ENCODE measurements around the gene FAM177B. TPM values are rescaled to one million over a fixed set of nuclear protein-coding genes. Genes with fewer than 3 reads are reported as not detected.

The FAM177B gene
- total RNA-seq, 1 donor from 2014 or later = not detected

DNA sequence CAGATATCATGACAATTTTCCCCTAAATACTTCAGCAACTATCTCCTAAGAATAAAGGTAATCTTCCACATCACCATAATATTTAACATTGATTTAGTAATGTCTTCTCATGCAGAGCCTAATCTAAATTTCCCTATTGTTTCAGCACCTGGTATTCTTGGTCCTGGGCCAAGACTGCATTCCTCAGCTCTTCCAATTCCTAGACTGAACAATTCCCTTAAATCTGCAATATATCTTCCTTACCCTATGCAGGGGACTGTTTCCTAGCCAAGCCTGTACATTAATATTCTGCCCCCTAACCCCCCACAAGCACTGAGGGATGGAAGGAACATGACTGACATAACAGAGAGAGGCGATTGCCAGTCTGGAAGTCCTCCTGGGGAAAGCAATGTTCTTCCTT, 49.1 kb downstream of the FAM177B start:
- DNase-seq (ENCODE audit: low spot score) = no peak

DNA sequence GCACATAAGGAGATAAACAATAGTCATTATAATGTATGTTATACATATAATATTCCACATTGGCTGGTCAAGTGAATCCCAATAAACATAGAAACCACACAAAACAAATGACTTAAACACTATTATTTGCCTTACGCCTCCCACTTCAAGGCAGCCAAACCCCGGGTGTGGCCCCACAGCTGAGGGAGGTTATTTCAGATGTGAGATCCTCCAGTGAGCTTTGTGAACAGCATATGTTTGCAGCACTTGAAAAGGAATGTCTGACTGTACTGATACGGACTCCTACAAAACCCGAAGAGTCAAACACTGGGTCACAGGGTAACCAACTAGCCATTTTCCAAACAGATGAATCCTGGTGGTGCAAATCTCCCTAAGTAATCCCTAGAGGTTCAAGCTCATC, 50.7 kb downstream of the FAM177B start:
- peak; percentile 60 for DNase-seq (ENCODE audit: low spot score)

DNA sequence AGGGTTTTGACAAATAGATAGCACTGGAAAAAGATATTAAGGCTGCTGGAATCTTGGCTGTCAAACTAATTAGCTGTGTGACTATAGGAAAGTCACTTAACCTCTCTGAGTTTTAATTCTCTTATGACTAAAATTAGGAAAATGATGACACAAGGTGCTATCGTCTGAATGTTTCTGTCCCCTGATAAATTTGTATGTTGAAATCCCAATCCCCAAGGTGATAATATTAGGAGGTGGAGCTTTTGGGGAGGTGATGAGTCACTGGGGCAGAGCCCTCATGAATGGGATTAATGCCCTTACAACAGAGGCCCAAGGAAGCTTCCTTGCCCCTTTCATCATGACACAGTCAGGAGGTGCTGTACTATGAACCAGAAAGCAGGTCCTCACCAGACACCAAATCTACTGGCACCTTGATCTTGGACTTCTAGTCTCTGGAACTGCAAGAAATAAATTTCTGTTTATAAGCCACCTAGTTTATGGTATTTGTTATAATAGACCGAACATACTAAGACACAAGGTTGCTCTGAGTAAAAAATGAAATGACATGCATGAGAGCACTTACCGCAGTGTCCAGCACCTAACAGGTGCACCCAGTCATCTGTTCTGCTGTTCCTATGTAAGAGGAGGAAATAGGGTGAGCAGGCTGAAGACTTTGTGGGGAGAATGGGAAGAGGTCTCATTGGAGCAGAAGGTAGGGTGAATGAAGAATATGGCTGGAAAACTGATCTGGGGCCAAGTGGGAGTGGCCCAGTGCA, 51.6 kb downstream of the FAM177B start:
- no peak for DNase-seq (ENCODE audit: low spot score)

DNA sequence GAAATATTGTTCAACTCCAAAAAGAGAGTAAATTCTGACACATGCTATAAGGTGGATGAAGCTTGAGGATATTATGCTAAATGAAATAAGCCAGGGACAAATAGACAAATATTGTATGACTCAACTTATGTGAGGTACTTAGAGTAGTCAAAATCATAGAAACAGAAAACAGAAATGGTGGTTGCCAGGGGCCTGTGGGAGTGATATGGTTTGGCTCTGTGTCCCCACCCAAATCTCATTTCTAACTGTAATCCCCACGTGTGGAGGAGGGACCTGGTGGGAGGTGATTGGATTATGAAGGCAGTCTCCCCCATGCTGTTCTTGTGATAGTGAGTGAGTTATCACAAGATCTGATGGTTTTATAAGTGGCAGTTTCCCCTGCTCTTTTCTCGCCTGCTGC, 53.1 kb downstream of the FAM177B start:
- no peak for DNase-seq (ENCODE audit: low spot score)

DNA sequence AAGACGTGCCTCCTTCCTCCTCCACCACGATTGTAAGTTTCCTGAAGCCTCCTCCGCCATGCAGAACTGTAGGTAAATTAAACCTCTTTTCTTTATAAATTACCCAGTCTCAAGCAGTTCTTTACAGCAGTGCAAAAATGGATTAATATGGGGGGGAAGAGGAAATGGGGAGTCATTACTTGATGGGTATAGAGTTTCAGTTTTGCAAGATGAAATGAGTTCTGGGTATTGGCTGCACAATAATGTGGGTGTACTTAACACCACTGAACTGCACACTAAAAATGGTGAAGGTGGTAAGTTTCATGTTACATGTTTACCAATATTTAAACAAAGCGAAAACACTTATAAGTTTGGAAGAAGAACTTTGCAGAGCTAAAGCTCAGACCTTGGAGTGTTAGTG, 53.5 kb downstream of the FAM177B start:
- no peak for DNase-seq (ENCODE audit: low spot score)

DNA sequence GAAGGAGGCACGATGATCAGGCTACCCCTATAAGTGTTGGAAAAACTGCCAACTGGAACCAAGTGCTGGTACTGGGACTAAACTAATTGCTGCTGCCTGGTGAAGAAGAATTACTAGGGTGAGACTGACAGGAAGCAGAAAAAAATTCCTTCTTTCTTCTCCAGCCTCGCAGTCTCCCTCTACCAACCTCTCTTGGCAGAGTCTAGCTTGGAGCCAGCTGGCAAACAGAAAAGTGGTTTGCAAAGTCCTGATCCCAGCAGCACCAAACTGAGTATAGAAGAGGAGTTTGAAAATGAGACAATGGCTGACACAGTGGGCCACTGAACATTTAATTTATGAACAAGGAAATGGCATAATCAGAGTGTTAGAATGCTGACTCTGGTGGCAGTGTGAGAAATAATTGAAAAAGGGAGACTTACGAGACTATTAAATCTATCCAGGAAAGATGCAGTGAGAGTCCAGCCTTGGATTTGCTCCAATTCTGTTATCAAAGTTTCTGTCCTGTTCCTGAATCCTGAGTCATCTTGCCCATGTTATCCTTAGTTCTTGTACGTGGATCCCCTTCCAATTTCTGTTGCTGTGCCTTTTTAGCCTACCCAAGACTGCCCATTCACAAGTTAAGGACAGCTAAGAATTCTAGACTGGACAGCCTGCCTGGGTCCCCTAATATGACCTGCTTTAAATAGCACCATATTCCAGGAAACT, 54.2 kb downstream of the FAM177B start:
- DNase-seq (ENCODE audit: low spot score) = peak; percentile 68

DNA sequence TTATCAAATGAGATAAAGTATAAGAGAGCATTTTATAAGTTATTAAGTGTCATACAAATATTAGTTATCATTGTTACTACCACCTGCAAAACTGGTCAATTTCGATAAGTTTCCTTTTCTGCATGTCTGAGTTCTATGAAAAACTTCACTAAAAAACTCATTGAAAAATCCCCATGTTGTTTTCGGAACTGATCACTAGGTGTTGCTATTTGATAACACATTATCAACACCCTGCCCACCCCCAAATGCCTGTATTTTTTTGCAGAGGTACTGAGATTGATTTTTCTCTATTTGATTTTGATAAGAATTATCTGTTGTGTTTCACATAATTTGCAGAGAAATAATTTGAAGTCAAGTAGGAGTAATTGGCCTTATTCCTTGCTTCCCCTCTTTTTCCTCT, 55.7 kb downstream of the FAM177B start:
- DNase-seq (ENCODE audit: low spot score) = peak; percentile 41

DNA sequence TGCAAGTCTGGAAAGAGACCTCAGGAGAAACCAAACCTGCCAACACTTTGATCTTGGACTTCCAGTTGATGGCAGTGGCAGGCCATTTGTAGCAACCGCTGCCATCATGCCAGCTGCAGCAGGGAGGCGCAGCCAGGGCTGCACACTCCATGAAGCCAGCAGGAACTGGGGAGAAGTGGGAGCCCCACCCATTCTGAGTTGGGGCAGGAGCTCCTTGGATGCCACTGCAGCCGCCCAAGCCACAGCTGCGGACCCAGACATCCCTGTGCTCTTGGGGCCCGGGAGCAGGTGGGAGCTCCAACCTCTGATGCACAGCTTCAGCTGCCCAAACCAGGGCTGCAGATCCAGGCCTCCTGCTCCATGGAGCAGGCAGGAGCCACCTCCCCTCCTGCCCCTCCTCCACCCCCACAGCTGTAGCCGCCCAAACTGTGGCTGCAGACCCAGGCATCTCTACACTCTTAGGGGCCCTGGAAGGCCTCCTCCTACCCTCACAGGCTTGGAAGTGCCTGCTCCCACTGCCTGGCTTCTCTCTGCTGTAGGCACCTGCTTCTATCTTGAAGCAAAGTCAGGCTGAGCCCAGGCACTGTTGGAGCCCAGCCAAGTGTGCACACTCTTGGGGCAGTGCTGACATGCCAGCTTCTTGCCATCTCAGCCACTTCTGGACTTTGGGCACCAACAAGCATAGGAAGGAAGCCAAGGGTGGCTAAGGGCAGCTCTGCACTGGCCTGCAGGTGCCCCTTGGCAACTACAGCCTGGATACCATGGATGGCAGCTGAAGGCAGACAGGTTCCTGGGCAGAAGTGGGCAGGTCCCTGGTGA, 57.9 kb downstream of the FAM177B start:
- no peak for DNase-seq (ENCODE audit: low spot score)

DNA sequence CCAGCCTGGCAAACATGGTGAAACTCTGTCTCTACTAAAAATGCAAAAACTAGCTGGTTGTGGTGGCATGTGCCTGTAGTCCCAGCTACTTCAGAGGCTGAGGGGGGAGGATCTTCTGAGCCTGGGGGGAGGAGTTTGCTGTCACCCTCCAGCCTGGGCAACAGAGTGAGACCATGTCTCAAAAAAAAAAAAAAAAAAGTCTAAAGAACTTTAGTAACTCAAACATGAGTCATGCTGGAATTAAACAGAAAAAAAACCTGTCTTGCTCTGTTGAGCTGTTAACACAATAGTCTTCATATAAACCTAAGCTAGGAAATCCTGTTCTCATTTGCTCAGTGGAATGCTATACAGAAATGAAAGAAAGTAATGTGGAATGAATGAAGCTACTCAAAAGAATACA, 61.1 kb downstream of the FAM177B start:
- DNase-seq (ENCODE audit: low spot score) = peak; percentile 68

DNA sequence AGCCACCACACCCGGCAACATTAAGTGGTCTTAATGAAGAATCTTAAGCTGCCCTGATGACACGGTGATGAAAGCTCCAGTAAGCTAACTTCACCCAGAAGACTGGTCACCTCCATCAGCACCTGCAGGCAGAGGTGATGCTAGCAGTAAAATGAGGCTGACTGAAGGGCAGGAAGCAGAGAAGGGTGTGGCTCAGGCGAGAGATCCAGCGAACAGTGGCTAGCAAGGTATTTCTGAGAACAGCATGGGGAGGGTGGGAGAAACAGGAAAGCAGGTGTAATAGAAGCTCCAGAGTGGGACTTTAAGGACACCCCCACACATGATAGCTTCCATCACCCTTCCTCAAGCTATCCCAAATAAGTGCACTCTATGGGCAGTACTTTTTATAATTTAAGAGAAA, 62.0 kb downstream of the FAM177B start:
- DNase-seq (ENCODE audit: low spot score) = no peak

Other genes starting within 250 kb of the FAM177B start
- not detected for gene HHIPL2, start 189.1 kb upstream of the FAM177B start, total RNA-seq (ENCODE audit: insufficient read depth, low replicate concordance)
- 9.1 TPM for gene TAF1A, start 147.3 kb upstream of the FAM177B start, total RNA-seq (ENCODE audit: insufficient read depth, low replicate concordance)
- 40.9 TPM for gene MIA3, start 119.1 kb upstream of the FAM177B start, total RNA-seq (ENCODE audit: insufficient read depth, low replicate concordance)
- 36.6 TPM for gene AIDA, start 24.7 kb upstream of the FAM177B start, total RNA-seq (ENCODE audit: insufficient read depth, low replicate concordance)
- gene BROX, start 24.6 kb upstream of the FAM177B start, total RNA-seq (ENCODE audit: insufficient read depth, low replicate concordance) = 23.8 TPM
- 13.5 TPM for gene DISP1, start 77.8 kb downstream of the FAM177B start, total RNA-seq (ENCODE audit: insufficient read depth, low replicate concordance)